Measurements from ENCODE around the gene SDK1.

The SDK1 gene

DNA sequence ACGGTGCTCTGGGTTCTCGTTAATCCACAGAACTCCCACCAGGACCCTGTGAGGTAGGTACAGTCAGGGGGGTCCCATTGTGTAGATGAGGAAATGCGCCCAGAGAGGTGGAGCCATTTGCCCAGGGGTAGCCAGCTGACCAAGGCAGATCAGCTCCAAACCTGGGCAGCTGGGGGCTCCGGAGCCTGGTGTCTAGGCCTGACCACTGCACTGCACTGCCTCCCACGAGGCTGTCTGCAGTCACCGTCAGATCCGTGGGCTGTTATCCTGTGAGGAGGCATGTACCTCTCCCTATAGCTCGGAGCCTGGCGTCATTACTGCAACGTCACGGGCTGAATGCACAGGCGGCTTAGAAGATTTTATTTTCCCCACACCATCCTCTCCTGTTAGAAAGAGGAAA is 969.2 kb downstream of the SDK1 start:
- POLR2A ChIA-PET = no interaction called here
- CTCF ChIA-PET = no interaction called here
- TF ChIP-seq NFRKB (IDR thresholded peaks at IDR 0.05) (no peak), ELF4 (IDR thresholded peaks at IDR 0.05) (no peak), FOXK2 (IDR thresholded peaks at IDR 0.05) (no peak)
- TF ChIP-seq, protein P1, sequence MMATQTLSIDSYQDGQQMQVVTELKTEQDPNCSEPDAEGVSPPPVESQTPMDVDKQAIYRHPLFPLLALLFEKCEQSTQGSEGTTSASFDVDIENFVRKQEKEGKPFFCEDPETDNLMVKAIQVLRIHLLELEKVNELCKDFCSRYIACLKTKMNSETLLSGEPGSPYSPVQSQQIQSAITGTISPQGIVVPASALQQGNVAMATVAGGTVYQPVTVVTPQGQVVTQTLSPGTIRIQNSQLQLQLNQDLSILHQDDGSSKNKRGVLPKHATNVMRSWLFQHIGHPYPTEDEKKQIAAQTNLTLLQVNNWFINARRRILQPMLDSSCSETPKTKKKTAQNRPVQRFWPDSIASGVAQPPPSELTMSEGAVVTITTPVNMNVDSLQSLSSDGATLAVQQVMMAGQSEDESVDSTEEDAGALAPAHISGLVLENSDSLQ (IDR thresholded peaks at IDR 0.05) = no peak
- DNase-seq (ENCODE audit: extremely low spot score) = no peak

DNA sequence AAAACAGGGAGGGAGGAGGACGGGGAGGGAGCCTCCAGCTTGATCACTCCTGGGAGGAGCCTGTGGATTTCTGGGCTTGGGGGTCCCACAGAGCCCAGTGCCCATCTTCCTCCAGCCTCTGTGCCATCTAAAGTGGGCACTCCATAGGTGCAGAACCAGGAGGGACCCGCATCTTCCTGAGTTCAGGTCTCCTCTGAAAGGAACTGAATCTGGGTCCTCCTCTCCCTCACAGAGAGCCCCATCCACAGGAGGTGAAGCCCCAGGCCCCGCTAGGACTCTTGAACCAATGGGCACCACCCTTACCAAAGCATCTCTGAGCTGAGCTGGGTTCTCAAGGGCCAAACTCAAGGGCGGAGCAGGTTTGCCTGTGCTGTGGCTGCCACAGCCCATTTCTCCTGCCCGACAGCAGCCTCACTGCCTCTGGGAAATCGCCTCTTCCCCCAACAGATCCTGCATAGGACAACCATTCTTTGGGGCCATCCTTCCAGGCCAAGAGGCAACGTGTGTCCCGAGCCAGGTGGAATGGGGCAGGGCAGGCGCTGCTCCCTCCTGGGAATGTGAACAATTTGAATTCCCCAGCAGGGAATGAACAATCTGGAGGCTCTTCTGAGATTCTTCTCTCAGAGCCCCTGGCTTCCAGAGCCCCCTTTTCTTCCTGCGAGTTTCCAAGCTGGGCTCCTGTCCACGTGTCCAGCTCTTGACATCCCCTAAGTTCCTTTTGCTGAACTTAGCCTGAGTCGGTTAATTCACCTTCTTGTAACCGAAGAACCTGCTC is 970.1 kb downstream of the SDK1 start:
- DNase-seq (ENCODE audit: extremely low spot score) = no peak
- TF ChIP-seq, protein P1 (IDR thresholded peaks at IDR 0.05) = no peak
- TF ChIP-seq ELF4 (IDR thresholded peaks at IDR 0.05) = no peak
- no peak for TF ChIP-seq ZNF384 (IDR thresholded peaks at IDR 0.05)
- no peak for TF ChIP-seq L3MBTL2 (conservative IDR thresholded peaks at IDR 0.05)
- no peak for TF ChIP-seq SUZ12 (IDR thresholded peaks at IDR 0.05)
- no peak for TF ChIP-seq BHLHE40 (IDR thresholded peaks at IDR 0.05; ENCODE audit: borderline replicate concordance)
- no peak for TF ChIP-seq HDGF (IDR thresholded peaks at IDR 0.05; ENCODE audit: borderline replicate concordance)
- no peak for TF ChIP-seq FOXK2 (IDR thresholded peaks at IDR 0.05)
- no peak for TF ChIP-seq FOXM1 (IDR thresholded peaks at IDR 0.05; ENCODE audit: borderline replicate concordance)
- no peak for TF ChIP-seq TARDBP (IDR thresholded peaks at IDR 0.05)
- no peak for TF ChIP-seq NFRKB (IDR thresholded peaks at IDR 0.05)
- TF ChIP-seq LEF1 (IDR thresholded peaks at IDR 0.05; ENCODE audit: borderline replicate concordance) = no peak
- TF ChIP-seq FOXA1 (IDR thresholded peaks at IDR 0.05) = no peak
- no peak for TF ChIP-seq CTBP1 (IDR thresholded peaks at IDR 0.05; ENCODE audit: borderline replicate concordance)
- TF ChIP-seq ARNT (IDR thresholded peaks at IDR 0.05) = no peak
- no peak for TF ChIP-seq SP1 (IDR thresholded peaks at IDR 0.05)
- POLR2A ChIA-PET = no interaction called here
- CTCF ChIA-PET = no interaction called here

DNA sequence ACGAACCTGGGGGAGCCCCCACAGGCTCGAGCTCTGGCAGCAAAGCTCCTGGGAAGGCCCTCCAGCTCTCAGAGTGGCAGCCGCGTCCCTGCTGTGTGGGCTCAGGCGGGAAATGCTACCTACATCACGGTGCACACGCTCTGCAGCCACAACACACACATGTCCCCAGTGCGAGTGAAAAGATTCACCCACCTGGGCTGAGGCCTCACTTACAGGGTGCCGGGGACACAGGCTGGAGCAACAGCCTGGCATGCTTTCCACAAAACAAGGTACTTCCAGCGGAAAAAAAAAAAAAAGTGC is 970.6 kb downstream of the SDK1 start:
- CTCF ChIA-PET = no interaction called here
- POLR2A ChIA-PET = no interaction called here
- no peak for DNase-seq (ENCODE audit: extremely low spot score)
- TF ChIP-seq SUZ12 (IDR thresholded peaks at IDR 0.05) (no peak), LEF1 (IDR thresholded peaks at IDR 0.05; ENCODE audit: borderline replicate concordance) (no peak), CTBP1 (IDR thresholded peaks at IDR 0.05; ENCODE audit: borderline replicate concordance) (no peak), ELF4 (IDR thresholded peaks at IDR 0.05) (no peak), FOXA1 (IDR thresholded peaks at IDR 0.05) (no peak), FOXM1 (IDR thresholded peaks at IDR 0.05; ENCODE audit: borderline replicate concordance) (no peak), SP1 (IDR thresholded peaks at IDR 0.05) (no peak), HDGF (IDR thresholded peaks at IDR 0.05; ENCODE audit: borderline replicate concordance) (no peak), FOXK2 (IDR thresholded peaks at IDR 0.05) (no peak), ARNT (IDR thresholded peaks at IDR 0.05) (no peak), NFRKB (IDR thresholded peaks at IDR 0.05) (no peak), BHLHE40 (IDR thresholded peaks at IDR 0.05; ENCODE audit: borderline replicate concordance) (no peak), ZNF384 (IDR thresholded peaks at IDR 0.05) (no peak), TARDBP (IDR thresholded peaks at IDR 0.05) (no peak), L3MBTL2 (conservative IDR thresholded peaks at IDR 0.05) (no peak)
- TF ChIP-seq, protein P1 (IDR thresholded peaks at IDR 0.05) = no peak

DNA sequence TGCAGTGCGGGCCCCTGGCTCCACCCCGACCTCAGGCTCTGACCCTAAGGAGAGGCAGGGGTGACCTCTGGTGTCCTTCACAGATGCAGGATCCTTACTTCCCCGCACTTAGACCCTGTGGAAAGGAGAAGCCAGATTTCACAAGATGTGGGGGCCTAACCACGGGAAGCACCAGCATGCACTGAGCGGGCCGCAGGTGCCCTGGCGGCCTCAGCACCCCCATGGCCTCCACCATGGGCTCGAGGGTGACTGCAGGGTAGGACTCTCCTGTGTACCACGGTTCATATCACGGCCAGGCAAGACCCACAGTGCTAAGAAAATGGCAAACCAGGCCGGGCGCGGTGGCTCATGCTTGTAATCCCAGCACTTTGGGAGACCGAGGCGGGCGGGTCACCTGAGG is 971.1 kb downstream of the SDK1 start:
- TF ChIP-seq TARDBP (IDR thresholded peaks at IDR 0.05) = no peak
- no peak for TF ChIP-seq HDGF (IDR thresholded peaks at IDR 0.05; ENCODE audit: borderline replicate concordance)
- no peak for TF ChIP-seq SP1 (IDR thresholded peaks at IDR 0.05)
- TF ChIP-seq CTBP1 (IDR thresholded peaks at IDR 0.05; ENCODE audit: borderline replicate concordance) = no peak
- TF ChIP-seq LEF1 (IDR thresholded peaks at IDR 0.05; ENCODE audit: borderline replicate concordance) = no peak
- no peak for TF ChIP-seq NFRKB (IDR thresholded peaks at IDR 0.05)
- TF ChIP-seq BHLHE40 (IDR thresholded peaks at IDR 0.05; ENCODE audit: borderline replicate concordance) = no peak
- no peak for TF ChIP-seq FOXA1 (IDR thresholded peaks at IDR 0.05)
- TF ChIP-seq ZNF384 (IDR thresholded peaks at IDR 0.05) = no peak
- TF ChIP-seq, protein P1 (IDR thresholded peaks at IDR 0.05) = no peak
- TF ChIP-seq ARNT (IDR thresholded peaks at IDR 0.05) = no peak
- TF ChIP-seq FOXM1 (IDR thresholded peaks at IDR 0.05; ENCODE audit: borderline replicate concordance) = no peak
- TF ChIP-seq FOXK2 (IDR thresholded peaks at IDR 0.05) = no peak
- no peak for TF ChIP-seq L3MBTL2 (conservative IDR thresholded peaks at IDR 0.05)
- TF ChIP-seq ELF4 (IDR thresholded peaks at IDR 0.05) = no peak
- TF ChIP-seq SUZ12 (IDR thresholded peaks at IDR 0.05) = no peak
- ChIA-PET CTCF (no interaction called here), POLR2A (no interaction called here)
- DNase-seq (ENCODE audit: extremely low spot score) = no peak

DNA sequence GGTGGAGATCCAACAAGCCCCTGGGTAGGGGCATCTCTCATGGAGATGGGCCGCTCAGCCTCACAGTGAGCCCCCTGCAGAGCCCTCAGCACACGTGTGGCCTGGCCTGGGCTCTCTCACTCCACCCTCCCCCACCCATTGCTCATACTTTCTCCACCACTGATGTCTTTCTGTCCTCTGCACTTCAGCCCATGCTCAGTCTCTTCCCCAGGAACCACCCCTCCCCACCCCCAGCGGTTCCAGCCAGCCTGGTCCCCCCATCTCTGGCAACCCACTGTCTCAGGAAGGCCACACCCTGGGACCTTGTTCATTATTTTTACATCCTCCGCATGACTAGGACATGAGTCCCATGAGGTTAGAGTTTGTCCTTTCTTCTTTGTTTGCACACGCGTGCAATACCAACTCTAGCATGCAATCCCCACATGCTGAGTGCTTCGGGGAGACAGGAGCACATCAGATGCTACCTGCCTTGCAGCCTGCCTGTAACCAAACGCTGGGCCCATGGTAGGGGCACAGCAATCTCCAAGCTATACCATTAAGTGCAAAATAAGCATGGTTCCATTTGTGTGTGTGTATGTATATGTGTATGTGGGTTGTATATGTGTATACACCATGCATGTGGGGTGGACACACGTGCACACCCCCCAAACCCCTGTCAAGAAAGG is 972.6 kb downstream of the SDK1 start:
- CTCF ChIA-PET = no interaction called here
- DNase-seq (ENCODE audit: extremely low spot score) = no peak
- POLR2A ChIA-PET = no interaction called here
- TF ChIP-seq SP1 (IDR thresholded peaks at IDR 0.05) (no peak), SUZ12 (IDR thresholded peaks at IDR 0.05) (no peak), L3MBTL2 (conservative IDR thresholded peaks at IDR 0.05) (no peak), LEF1 (IDR thresholded peaks at IDR 0.05; ENCODE audit: borderline replicate concordance) (no peak)
